Hepatocyte (in vitro differentiated cells): Measurements from ENCODE around the gene DYRK1A. TPM values are rescaled to one million over a fixed set of nuclear protein-coding genes. Genes with fewer than 3 reads are reported as not detected.

Experiments used
- DNase-seq: peaks from one replicate; pipeline ENCODE4 v3.0.0-alpha.2; 2016; ENCODE audit warnings: low spot score
- H2AFZ ChIP-seq: fragments of 200-600 bp; sonication (generic); 2 replicates; pipeline ENCODE4 v1.6.0; 2016; ENCODE audit warnings: antibody characterized with exemption, mild to moderate bottlenecking
- H3K27ac ChIP-seq: fragments of 200-600 bp; sonication (generic); 2 replicates; pipeline ENCODE4 v1.5.1; 2016; ENCODE audit warnings: mild to moderate bottlenecking
- H3K27me3 ChIP-seq: fragments of 200-600 bp; sonication (generic); 2 replicates; pipeline ENCODE4 v1.6.1; 2016
- H3K36me3 ChIP-seq: fragments of 200-600 bp; sonication (generic); replicated peaks from 2 replicates; pipeline ENCODE4 v1.5.1; 2016; ENCODE audit warnings: low read depth; ENCODE audit not compliant: insufficient read depth
- H3K4me1 ChIP-seq: fragments of 200-600 bp; sonication (generic); 2 replicates; pipeline ENCODE4 v1.5.1; 2016; ENCODE audit warnings: mild to moderate bottlenecking, moderate library complexity; ENCODE audit not compliant: insufficient read depth
- H3K4me2 ChIP-seq: fragments of 200-600 bp; sonication (generic); 2 replicates; pipeline ENCODE4 v1.6.0; 2016
- H3K4me3 ChIP-seq: fragments of 200-600 bp; sonication (generic); 2 replicates; pipeline ENCODE4 v1.5.1; 2016; ENCODE audit warnings: mild to moderate bottlenecking
- H3K79me2 ChIP-seq: fragments of 200-600 bp; sonication (generic); 2 replicates; pipeline ENCODE4 v1.6.0; 2017; ENCODE audit warnings: mild to moderate bottlenecking
- H3K9me2 ChIP-seq: fragments of 200-600 bp; sonication (generic); replicated peaks from 2 replicates; pipeline ENCODE4 v1.6.0; 2017; ENCODE audit warnings: mild to moderate bottlenecking; ENCODE audit not compliant: insufficient read depth
- H3K9me3 ChIP-seq: fragments of 200-600 bp; sonication (generic); 2 replicates; pipeline ENCODE4 v1.5.1; 2016; ENCODE audit warnings: low read depth, mild to moderate bottlenecking
- H4K20me1 ChIP-seq: fragments of 200-600 bp; sonication (generic); 2 replicates; pipeline ENCODE4 v1.6.0; 2016; ENCODE audit warnings: mild to moderate bottlenecking; ENCODE audit not compliant: insufficient read depth, poor library complexity, severe bottlenecking
- EZH2 ChIP-seq: fragments of 200-600 bp; sonication (generic); IDR thresholded peaks from 2 replicates; pipeline ENCODE4 v1.6.1; 2016; ENCODE audit warnings: antibody characterized with exemption, mild to moderate bottlenecking, borderline replicate concordance
- EZH2phosphoT487 ChIP-seq: fragments of 200-600 bp; sonication (generic); IDR thresholded peaks from one replicate; pipeline ENCODE4 v1.6.1; 2018; ENCODE audit warnings: antibody characterized with exemption, mild to moderate bottlenecking, low read depth, moderate library complexity; ENCODE audit not compliant: unreplicated experiment, severe bottlenecking
- WGBS: methylation state at CpG from one replicate; pipeline ENCODE4 v1.1.6; 2016; ENCODE audit warnings: low lambda C conversion rate; ENCODE audit errors: missing lambda C conversion rate; 5-methylcytosine and 5-hydroxymethylcytosine counted together
- polyA plus RNA-seq: library from polyadenylated mRNA; unstranded; fragments of >200 nt; fragmentation: Nextera tagmentation; extraction: Ambion mirVana; gene quantifications from 2 replicates; pipeline ENCODE4 v1.2.1, GENCODE V29; 2016
- total RNA-seq: library from RNA; depleted of rRNA; stranded (reverse); fragments of >200 nt; gene quantifications from 2 replicates; pipeline ENCODE4 v1.2.3, GENCODE V29; 2014
- TF ChIP-seq, protein P1 (sequence below): fragments of 200-600 bp; sonication (generic); IDR thresholded peaks from 2 replicates; pipeline ENCODE4 v1.5.1; 2016; ENCODE audit warnings: antibody characterized with exemption, mild to moderate bottlenecking; ENCODE audit not compliant: poor library complexity

The DYRK1A gene
- total and polyA plus RNA-seq, 2 experiments from 2014 or later: 4.9 to 85.2 TPM

GRCh38 chr21:37425684-37426083 is 59.1 kb downstream of the DYRK1A start:
- Histone ChIP-seq H3K4me1 (no peaks in the 10 kb centered on the region), H3K9me2 (no peaks in the 10 kb centered on the region), H3K27ac (no peak overlapping the region), H3K4me2 (no peak overlapping the region), H3K79me2 (peaks cover 94% of the 10 kb centered on the region), H3K4me3 (no peak overlapping the region), H2AFZ (no peak overlapping the region), H3K36me3 (no peaks in the 10 kb centered on the region), H3K9me3 (no peaks in the 10 kb centered on the region), H3K27me3 (no peaks in the 10 kb centered on the region), H4K20me1 (peaks cover 51% of the 10 kb centered on the region)
- TF ChIP-seq, protein P1, sequence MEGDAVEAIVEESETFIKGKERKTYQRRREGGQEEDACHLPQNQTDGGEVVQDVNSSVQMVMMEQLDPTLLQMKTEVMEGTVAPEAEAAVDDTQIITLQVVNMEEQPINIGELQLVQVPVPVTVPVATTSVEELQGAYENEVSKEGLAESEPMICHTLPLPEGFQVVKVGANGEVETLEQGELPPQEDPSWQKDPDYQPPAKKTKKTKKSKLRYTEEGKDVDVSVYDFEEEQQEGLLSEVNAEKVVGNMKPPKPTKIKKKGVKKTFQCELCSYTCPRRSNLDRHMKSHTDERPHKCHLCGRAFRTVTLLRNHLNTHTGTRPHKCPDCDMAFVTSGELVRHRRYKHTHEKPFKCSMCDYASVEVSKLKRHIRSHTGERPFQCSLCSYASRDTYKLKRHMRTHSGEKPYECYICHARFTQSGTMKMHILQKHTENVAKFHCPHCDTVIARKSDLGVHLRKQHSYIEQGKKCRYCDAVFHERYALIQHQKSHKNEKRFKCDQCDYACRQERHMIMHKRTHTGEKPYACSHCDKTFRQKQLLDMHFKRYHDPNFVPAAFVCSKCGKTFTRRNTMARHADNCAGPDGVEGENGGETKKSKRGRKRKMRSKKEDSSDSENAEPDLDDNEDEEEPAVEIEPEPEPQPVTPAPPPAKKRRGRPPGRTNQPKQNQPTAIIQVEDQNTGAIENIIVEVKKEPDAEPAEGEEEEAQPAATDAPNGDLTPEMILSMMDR: no peak
- TF ChIP-seq EZH2 (no peak), EZH2phosphoT487 (no peak)
- DNase-seq: no peak
- WGBS: 95% methylated on average over 2 of the region's 2 CpGs

DNA sequence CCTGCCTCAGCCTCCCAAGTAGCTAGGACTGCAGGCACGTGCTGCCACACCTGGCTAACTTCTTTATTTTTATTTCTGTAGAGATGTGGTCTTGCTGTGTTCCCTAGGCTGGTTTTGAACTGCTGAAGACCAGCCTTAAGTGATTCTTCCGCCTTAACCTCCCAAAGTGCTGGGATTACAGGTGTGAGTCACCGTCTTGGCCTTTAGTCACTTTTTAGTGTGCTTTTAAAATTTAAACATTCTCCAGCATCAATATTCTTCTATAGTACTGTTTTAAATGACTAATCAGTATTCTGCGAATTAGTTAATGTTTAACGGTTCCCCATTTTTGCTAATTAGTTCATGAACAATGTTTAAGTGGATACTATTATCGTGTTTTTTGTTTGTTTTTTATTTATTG is 60.6 kb downstream of the DYRK1A start:
- no peak for DNase-seq
- no peak overlapping the region for H3K4me3 ChIP-seq
- TF ChIP-seq EZH2phosphoT487 (no peak), EZH2 (no peak)
- TF ChIP-seq, protein P1: no peak
- H3K9me2 ChIP-seq: no peaks in the 10 kb centered on the region
- no peaks in the 10 kb centered on the region for H3K27me3 ChIP-seq
- H3K9me3 ChIP-seq: no peaks in the 10 kb centered on the region
- no peak overlapping the region for H3K4me2 ChIP-seq
- H3K27ac ChIP-seq: no peak overlapping the region
- H3K4me1 ChIP-seq: no peaks in the 10 kb centered on the region
- H4K20me1 ChIP-seq: peaks cover 48% of the 10 kb centered on the region
- H3K36me3 ChIP-seq: no peaks in the 10 kb centered on the region
- H3K79me2 ChIP-seq: peaks cover 94% of the 10 kb centered on the region
- H2AFZ ChIP-seq: no peak overlapping the region
- 81% methylated on average over 6 of the region's 6 CpGs for WGBS

GRCh38 chr21:37429356-37429755 is 62.8 kb downstream of the DYRK1A start:
- Histone ChIP-seq H3K27ac (no peak overlapping the region), H3K27me3 (no peaks in the 10 kb centered on the region), H3K9me2 (no peaks in the 10 kb centered on the region), H4K20me1 (peaks cover 56% of the 10 kb centered on the region), H3K4me1 (no peaks in the 10 kb centered on the region), H3K4me2 (no peak overlapping the region), H3K9me3 (no peaks in the 10 kb centered on the region), H3K36me3 (no peaks in the 10 kb centered on the region), H2AFZ (no peak overlapping the region), H3K4me3 (no peak overlapping the region), H3K79me2 (peaks cover 94% of the 10 kb centered on the region)
- 98% methylated on average over 7 of the region's 7 CpGs for WGBS
- no peak for TF ChIP-seq EZH2
- TF ChIP-seq EZH2phosphoT487: no peak
- TF ChIP-seq, protein P1: no peak
- no peak for DNase-seq
